GM23248 (cell line): ENCODE measurements around the gene PXDN. TPM values are rescaled to one million over a fixed set of nuclear protein-coding genes. Genes with fewer than 3 reads are reported as not detected.

Experiments
- DNase-seq: peaks from one replicate; pipeline ENCODE4 v3.0.0-alpha.2; 2015
- H2AFZ ChIP-seq: fragments of 200-600 bp; sonication (generic); 2 replicates; pipeline ENCODE4 v1.6.1; 2016; ENCODE audit warnings: antibody characterized with exemption
- H3F3A ChIP-seq: fragments of 200-600 bp; sonication (generic); 2 replicates; pipeline ENCODE4 v1.6.1; 2016; ENCODE audit warnings: mild to moderate bottlenecking, antibody characterized with exemption, mixed run types; ENCODE audit not compliant: insufficient read depth
- H3K27ac ChIP-seq: fragments of 200-600 bp; sonication (generic); 2 replicates; pipeline ENCODE4 v1.5.1; 2016; ENCODE audit warnings: mild to moderate bottlenecking
- H3K27me3 ChIP-seq: fragments of 200-600 bp; sonication (generic); replicated peaks from 2 replicates; pipeline ENCODE4 v1.6.1; 2016; ENCODE audit warnings: mild to moderate bottlenecking; ENCODE audit not compliant: insufficient read depth
- H3K36me3 ChIP-seq: fragments of 200-600 bp; sonication (generic); 2 replicates; pipeline ENCODE4 v1.6.1; 2016; ENCODE audit warnings: low read depth, mild to moderate bottlenecking
- H3K4me1 ChIP-seq: fragments of 200-600 bp; sonication (generic); 2 replicates; pipeline ENCODE4 v1.6.1; 2016; ENCODE audit warnings: mild to moderate bottlenecking; ENCODE audit not compliant: insufficient read depth
- H3K4me2 ChIP-seq: fragments of 200-600 bp; sonication (generic); one replicate; pipeline ENCODE4 v1.6.1; 2016; ENCODE audit warnings: mild to moderate bottlenecking; ENCODE audit not compliant: unreplicated experiment
- H3K4me3 ChIP-seq: fragments of 200-600 bp; sonication (generic); 2 replicates; pipeline ENCODE4 v1.5.1; 2016; ENCODE audit warnings: mild to moderate bottlenecking
- H3K79me2 ChIP-seq: fragments of 200-600 bp; sonication (generic); 2 replicates; pipeline ENCODE4 v1.6.1; 2016; ENCODE audit warnings: mild to moderate bottlenecking; ENCODE audit not compliant: insufficient read depth
- H3K9ac ChIP-seq: fragments of 200-600 bp; sonication (generic); 2 replicates; pipeline ENCODE4 v1.6.1; 2016; ENCODE audit warnings: mild to moderate bottlenecking
- H3K9me2 ChIP-seq: fragments of 200-600 bp; sonication (generic); 2 replicates; pipeline ENCODE4 v1.6.1; 2016; ENCODE audit warnings: mixed run types, mild to moderate bottlenecking, moderate library complexity; ENCODE audit not compliant: insufficient read depth
- H3K9me3 ChIP-seq: fragments of 200-600 bp; sonication (generic); one replicate; pipeline ENCODE4 v1.6.1; 2017; ENCODE audit warnings: low read depth
- H4K20me1 ChIP-seq: fragments of 200-600 bp; sonication (generic); 2 replicates; pipeline ENCODE4 v1.6.0; 2016; ENCODE audit not compliant: insufficient read depth
- EZH2 ChIP-seq: fragments of 200-600 bp; sonication (generic); IDR thresholded peaks from 2 replicates; pipeline ENCODE4 v1.6.1; 2018; ENCODE audit warnings: antibody characterized with exemption, mild to moderate bottlenecking; ENCODE audit not compliant: insufficient read depth, poor library complexity, severe bottlenecking
- EZH2phosphoT487 ChIP-seq: fragments of 200-600 bp; sonication (generic); IDR thresholded peaks from 2 replicates; pipeline ENCODE4 v1.6.1; 2018; ENCODE audit warnings: antibody characterized with exemption, moderate library complexity, mild to moderate bottlenecking, low read depth; ENCODE audit not compliant: insufficient read depth
- WGBS, 2 experiments: methylation state at CpG; one replicate each; pipeline ENCODE4 v1.1.6; 2015 to 2017; ENCODE audit warnings: low lambda C conversion rate in 2 of 2, low coverage in 1 of 2; ENCODE audit errors: missing lambda C conversion rate in 2 of 2; 5-methylcytosine and 5-hydroxymethylcytosine counted together
- in situ Hi-C: fragments of 300-500 bp; cut with MboI; formaldehyde crosslinking; loops from 2 replicates; pipeline ENCODE4 v1.15.0; 2020
- polyA plus RNA-seq: library from polyadenylated mRNA; unstranded; fragments of >200 nt; fragmentation: Nextera tagmentation; extraction: Ambion mirVana; gene quantifications from 2 replicates; pipeline ENCODE4 v1.2.1, GENCODE V29; 2016
- total RNA-seq: library from RNA; depleted of rRNA; stranded (reverse); fragments of >200 nt; shearing (Covaris generic); gene quantifications from 2 replicates; pipeline ENCODE4 v1.2.3, GENCODE V29; 2014

PXDN gene
- total and polyA plus RNA-seq, 2 experiments from 2014 or later = 222 to 263 TPM

DNA sequence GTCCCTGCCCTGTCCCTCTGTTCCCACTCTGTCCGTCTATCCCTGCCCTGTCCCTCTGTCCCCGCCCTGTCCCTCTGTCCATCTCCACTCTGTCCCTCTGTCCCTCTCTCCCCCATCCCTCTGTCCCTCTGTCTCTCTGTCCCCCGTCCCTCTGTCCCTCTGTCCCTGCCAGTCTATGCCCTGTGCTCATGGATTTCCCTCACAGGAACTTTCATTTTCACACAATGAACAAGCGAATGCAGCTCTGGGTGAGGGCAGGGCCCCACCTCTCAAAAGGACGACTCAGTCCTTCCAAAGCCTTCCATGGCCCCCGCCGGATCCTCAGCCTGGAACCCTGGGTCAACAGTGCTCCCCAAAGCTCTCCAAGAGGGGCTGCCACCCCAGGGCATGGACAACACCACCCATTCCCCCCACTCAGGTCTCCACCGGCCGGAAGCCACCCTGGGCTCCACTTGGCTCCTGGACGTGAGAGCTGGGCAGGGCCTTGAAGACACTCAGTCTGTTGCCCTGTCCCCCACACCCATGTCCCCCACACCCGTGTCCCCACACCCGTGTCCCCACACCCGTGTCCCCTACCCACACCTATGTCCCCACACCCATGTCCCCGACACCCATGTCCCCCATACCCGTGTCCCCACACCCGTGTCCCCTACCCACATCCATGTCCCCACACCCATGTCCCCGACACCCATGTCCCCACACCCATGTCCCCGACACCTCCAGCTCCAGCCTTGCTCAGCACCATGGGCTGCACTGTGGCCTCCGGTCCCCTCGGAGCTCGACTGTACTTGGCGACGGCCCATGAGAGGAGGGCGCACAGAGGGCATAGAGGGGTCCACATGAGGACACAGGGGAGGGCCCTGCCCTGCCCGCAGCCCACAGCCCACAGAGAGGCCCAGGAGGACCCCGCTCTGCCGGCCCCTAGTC is 156.0 kb downstream of the PXDN start:
- DNase-seq = no peak
- Histone ChIP-seq H2AFZ (no peak overlapping the region), H3K9me2 (no peaks in the 10 kb centered on the region), H3K9me3 (no peaks in the 10 kb centered on the region), H3F3A (peaks cover 9% of the 10 kb centered on the region), H3K36me3 (no peaks in the 10 kb centered on the region), H3K4me2 (no peak overlapping the region), H3K27ac (no peak overlapping the region), H3K79me2 (no peaks in the 10 kb centered on the region), H3K4me3 (no peak overlapping the region), H3K9ac (no peak overlapping the region), H3K27me3 (no peaks in the 10 kb centered on the region; the same call in 1 of the 2 replicates), H4K20me1 (no peaks in the 10 kb centered on the region), H3K4me1 (peaks cover 3% of the 10 kb centered on the region)
- 82 to 91% methylated on average over 16 to 27 of the region's 27 CpGs for WGBS, 2 experiments
- in situ Hi-C loops = no loop called here
- TF ChIP-seq EZH2 = no peak
- TF ChIP-seq EZH2phosphoT487 = no peak

DNA sequence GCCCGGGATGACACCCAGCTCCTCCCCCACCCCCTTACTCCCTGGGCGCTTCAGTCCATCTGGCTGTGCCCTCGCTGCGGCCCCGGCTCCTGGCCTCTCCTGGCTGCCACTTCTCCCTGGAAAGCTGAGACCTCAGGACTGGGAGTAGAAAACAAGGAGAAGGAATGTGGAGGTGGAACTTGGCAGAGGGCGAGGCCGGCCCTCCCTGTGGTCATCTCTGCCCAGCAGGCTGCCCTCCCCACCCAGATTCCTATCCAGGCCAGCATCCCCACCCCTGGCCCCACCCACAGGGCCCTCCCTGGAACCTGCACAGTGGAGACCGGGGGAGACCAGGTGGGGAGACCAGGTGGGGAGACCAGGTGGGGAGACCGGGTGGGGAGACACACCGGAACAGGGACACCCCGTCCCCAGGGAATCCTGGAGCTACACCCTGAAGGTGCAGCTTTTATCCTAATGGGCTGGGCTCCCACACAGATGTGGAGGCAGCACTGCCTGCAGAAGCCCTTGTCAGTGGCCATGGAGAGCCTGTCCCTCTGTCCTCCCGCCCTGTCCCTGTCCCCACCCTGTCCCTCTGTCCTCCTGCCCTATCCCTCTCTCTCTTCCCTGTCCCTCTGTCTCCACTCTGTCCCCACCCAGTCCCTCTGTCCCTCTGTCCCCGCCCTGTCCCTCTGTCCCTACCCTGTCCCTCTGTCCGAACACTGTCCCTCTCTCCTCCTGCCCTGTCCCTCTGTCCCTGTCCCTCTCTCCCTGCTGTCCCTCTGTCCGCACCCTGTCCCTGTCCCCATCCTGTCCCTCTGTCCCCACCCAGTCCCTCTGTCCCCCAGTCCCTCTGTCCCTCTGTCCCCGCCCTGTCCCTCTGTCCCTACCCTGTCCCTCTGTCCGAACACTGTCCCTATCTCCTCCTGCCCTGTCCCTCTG is 157.1 kb downstream of the PXDN start:
- no peak overlapping the region for H2AFZ ChIP-seq
- in situ Hi-C loops = no loop called here
- H4K20me1 ChIP-seq = no peaks in the 10 kb centered on the region
- H3K4me1 ChIP-seq = 0 out of 2 replicates have a peak, but pooled peaks cover 3% of the 10 kb centered on the region
- 73 to 80% methylated on average over 10 to 16 of the region's 17 CpGs for WGBS, 2 experiments
- no peaks in the 10 kb centered on the region for H3K9me2 ChIP-seq
- no peak overlapping the region for H3K4me3 ChIP-seq
- no peaks in the 10 kb centered on the region for H3F3A ChIP-seq
- no peak overlapping the region for H3K9ac ChIP-seq
- no peaks in the 10 kb centered on the region for H3K79me2 ChIP-seq
- TF ChIP-seq EZH2 = no peak
- no peak for TF ChIP-seq EZH2phosphoT487
- no peak overlapping the region for H3K27ac ChIP-seq
- H3K36me3 ChIP-seq = no peaks in the 10 kb centered on the region
- H3K4me2 ChIP-seq = no peak overlapping the region
- DNase-seq = no peak
- no peaks in the 10 kb centered on the region for H3K9me3 ChIP-seq
- H3K27me3 ChIP-seq = no peaks in the 10 kb centered on the region; the same call in 1 of the 2 replicates

- DNase-seq = no peak
- Histone ChIP-seq H3K27ac (no peak overlapping the region), H3F3A (no peaks in the 10 kb centered on the region), H3K4me3 (no peak overlapping the region), H4K20me1 (no peaks in the 10 kb centered on the region), H3K4me1 (0 out of 2 replicates have a peak, but pooled peaks cover 5% of the 10 kb centered on the region), H3K9me3 (no peaks in the 10 kb centered on the region), H3K27me3 (no peaks in the 10 kb centered on the region; the same call in 1 of the 2 replicates), H3K79me2 (no peaks in the 10 kb centered on the region), H3K36me3 (no peaks in the 10 kb centered on the region), H2AFZ (no peak overlapping the region), H3K9me2 (no peaks in the 10 kb centered on the region), H3K9ac (no peak overlapping the region), H3K4me2 (no peak overlapping the region)
- TF ChIP-seq EZH2 (no peak), EZH2phosphoT487 (no peak)
- WGBS, 2 experiments = 87 to 93% methylated on average over 14 of the region's 14 CpGs
- in situ Hi-C loops = no loop called here
Observed at GRCh38 chr2:1586251-1586922, 157.9 kb downstream of the PXDN start.

DNA sequence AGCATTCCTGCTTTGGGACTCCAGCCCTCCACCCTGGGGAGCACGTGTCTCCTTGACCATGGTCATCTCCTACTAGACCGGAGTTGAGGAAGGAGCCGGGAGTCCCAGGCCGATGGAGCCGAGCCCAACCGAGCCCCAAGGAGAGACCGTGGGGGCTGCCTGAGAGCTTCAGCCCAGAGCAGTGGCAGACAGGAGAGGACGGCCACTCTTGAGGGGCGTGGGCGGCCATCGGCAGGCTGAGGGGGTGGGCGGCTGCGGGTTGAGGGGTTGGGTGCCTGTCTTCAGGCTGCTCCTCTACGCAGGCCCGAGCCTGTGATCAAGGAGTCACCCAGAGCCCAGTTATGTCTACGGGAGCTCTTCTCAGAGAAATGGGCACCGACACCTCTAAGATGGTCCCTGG is 158.7 kb downstream of the PXDN start:
- no peaks in the 10 kb centered on the region for H4K20me1 ChIP-seq
- H3K27me3 ChIP-seq = no peaks in the 10 kb centered on the region; the same call in 1 of the 2 replicates
- H3K79me2 ChIP-seq = no peaks in the 10 kb centered on the region
- H3K36me3 ChIP-seq = no peaks in the 10 kb centered on the region
- H3K9me3 ChIP-seq = no peaks in the 10 kb centered on the region
- H3K4me3 ChIP-seq = no peak overlapping the region
- H2AFZ ChIP-seq = no peak overlapping the region
- no peaks in the 10 kb centered on the region for H3K9me2 ChIP-seq
- H3K27ac ChIP-seq = no peak overlapping the region
- in situ Hi-C loops = no loop called here
- 93% methylated on average over 17 of the region's 17 CpGs for WGBS, 2 experiments
- no peaks in the 10 kb centered on the region for H3F3A ChIP-seq
- DNase-seq = no peak
- no peak for TF ChIP-seq EZH2phosphoT487
- TF ChIP-seq EZH2 = no peak
- H3K9ac ChIP-seq = no peak overlapping the region
- 0 out of 2 replicates have a peak, but pooled peaks cover 5% of the 10 kb centered on the region for H3K4me1 ChIP-seq
- H3K4me2 ChIP-seq = no peak overlapping the region
